Measurements from ENCODE around the gene MYOF.

- no peak for TF ChIP-seq POLR2A (IDR thresholded peaks at IDR 0.05)
- TF ChIP-seq POLR2AphosphoS5 (IDR thresholded peaks at IDR 0.05), result no peak
- TF ChIP-seq, protein P1, sequence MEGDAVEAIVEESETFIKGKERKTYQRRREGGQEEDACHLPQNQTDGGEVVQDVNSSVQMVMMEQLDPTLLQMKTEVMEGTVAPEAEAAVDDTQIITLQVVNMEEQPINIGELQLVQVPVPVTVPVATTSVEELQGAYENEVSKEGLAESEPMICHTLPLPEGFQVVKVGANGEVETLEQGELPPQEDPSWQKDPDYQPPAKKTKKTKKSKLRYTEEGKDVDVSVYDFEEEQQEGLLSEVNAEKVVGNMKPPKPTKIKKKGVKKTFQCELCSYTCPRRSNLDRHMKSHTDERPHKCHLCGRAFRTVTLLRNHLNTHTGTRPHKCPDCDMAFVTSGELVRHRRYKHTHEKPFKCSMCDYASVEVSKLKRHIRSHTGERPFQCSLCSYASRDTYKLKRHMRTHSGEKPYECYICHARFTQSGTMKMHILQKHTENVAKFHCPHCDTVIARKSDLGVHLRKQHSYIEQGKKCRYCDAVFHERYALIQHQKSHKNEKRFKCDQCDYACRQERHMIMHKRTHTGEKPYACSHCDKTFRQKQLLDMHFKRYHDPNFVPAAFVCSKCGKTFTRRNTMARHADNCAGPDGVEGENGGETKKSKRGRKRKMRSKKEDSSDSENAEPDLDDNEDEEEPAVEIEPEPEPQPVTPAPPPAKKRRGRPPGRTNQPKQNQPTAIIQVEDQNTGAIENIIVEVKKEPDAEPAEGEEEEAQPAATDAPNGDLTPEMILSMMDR (IDR thresholded peaks at IDR 0.05), result no peak
These were observed 220.0 kb downstream of the MYOF start for GRCh38 chr10:93261961-93262610.
